ENCODE results near the gene PRSS22.

The PRSS22 gene

GRCh38 chr16:2821487-2822157 lies 36.3 kb downstream of the PRSS22 start:
- CTCF ChIA-PET, result no interaction called here
- TF ChIP-seq PKNOX1 (IDR thresholded peaks at IDR 0.05) (no peak), FOXK2 (IDR thresholded peaks at IDR 0.05) (no peak), HDGF (IDR thresholded peaks at IDR 0.05; ENCODE audit: borderline replicate concordance) (no peak), FOXA1 (IDR thresholded peaks at IDR 0.05) (no peak), LEF1 (IDR thresholded peaks at IDR 0.05; ENCODE audit: borderline replicate concordance) (no peak), TARDBP (IDR thresholded peaks at IDR 0.05) (no peak), ZNF384 (IDR thresholded peaks at IDR 0.05) (no peak), CTBP1 (IDR thresholded peaks at IDR 0.05; ENCODE audit: borderline replicate concordance) (no peak), BHLHE40 (IDR thresholded peaks at IDR 0.05; ENCODE audit: borderline replicate concordance) (no peak)
- no peak for DNase-seq (ENCODE audit: extremely low spot score)
- POLR2A ChIA-PET, result interaction anchor here (0.8 to 2.9 kb wide), 2 partner anchors 43 to 69 kb away, joined by 3 to 11 read pairs; partner anchors contain the start of gene SRRM2

- TF ChIP-seq ELF4 (IDR thresholded peaks at IDR 0.05), result no peak
- TF ChIP-seq FOXA1 (IDR thresholded peaks at IDR 0.05), result no peak
- TF ChIP-seq L3MBTL2 (conservative IDR thresholded peaks at IDR 0.05), result no peak
- no peak for TF ChIP-seq TARDBP (IDR thresholded peaks at IDR 0.05)
- no peak for TF ChIP-seq HDGF (IDR thresholded peaks at IDR 0.05; ENCODE audit: borderline replicate concordance)
- TF ChIP-seq FOXK2 (IDR thresholded peaks at IDR 0.05), result no peak
- no peak for TF ChIP-seq CTBP1 (IDR thresholded peaks at IDR 0.05; ENCODE audit: borderline replicate concordance)
- TF ChIP-seq BHLHE40 (IDR thresholded peaks at IDR 0.05; ENCODE audit: borderline replicate concordance), result no peak
- no peak for TF ChIP-seq LEF1 (IDR thresholded peaks at IDR 0.05; ENCODE audit: borderline replicate concordance)
- TF ChIP-seq NFRKB (IDR thresholded peaks at IDR 0.05), result no peak
- TF ChIP-seq PKNOX1 (IDR thresholded peaks at IDR 0.05), result no peak
- TF ChIP-seq ZNF384 (IDR thresholded peaks at IDR 0.05), result no peak
- TF ChIP-seq ARNT (IDR thresholded peaks at IDR 0.05), result no peak
- no peak for TF ChIP-seq SP1 (IDR thresholded peaks at IDR 0.05)
- no peak for TF ChIP-seq SUZ12 (IDR thresholded peaks at IDR 0.05)
- TF ChIP-seq FOXM1 (IDR thresholded peaks at IDR 0.05; ENCODE audit: borderline replicate concordance), result no peak
- ChIA-PET POLR2A (interaction anchor here (2.9 kb wide), 1 partner anchor 43 kb away, joined by 11 read pairs; no protein-coding TSS in a partner anchor), CTCF (no interaction called here)
- no peak for DNase-seq (ENCODE audit: extremely low spot score)
Measured at GRCh38 chr16:2820836-2821486, 37.0 kb downstream of the PRSS22 start.

- POLR2A ChIA-PET, result no interaction called here
- TF ChIP-seq HDGF (IDR thresholded peaks at IDR 0.05; ENCODE audit: borderline replicate concordance) (no peak), FOXM1 (IDR thresholded peaks at IDR 0.05; ENCODE audit: borderline replicate concordance) (no peak), ELF4 (IDR thresholded peaks at IDR 0.05) (no peak), ARNT (IDR thresholded peaks at IDR 0.05) (no peak), L3MBTL2 (conservative IDR thresholded peaks at IDR 0.05) (no peak), SP1 (IDR thresholded peaks at IDR 0.05) (no peak), LEF1 (IDR thresholded peaks at IDR 0.05; ENCODE audit: borderline replicate concordance) (no peak), BHLHE40 (IDR thresholded peaks at IDR 0.05; ENCODE audit: borderline replicate concordance) (no peak), PKNOX1 (IDR thresholded peaks at IDR 0.05) (no peak), FOXK2 (IDR thresholded peaks at IDR 0.05) (no peak), SUZ12 (IDR thresholded peaks at IDR 0.05) (no peak), TARDBP (IDR thresholded peaks at IDR 0.05) (no peak), NFRKB (IDR thresholded peaks at IDR 0.05) (no peak)
- no peak for DNase-seq (ENCODE audit: extremely low spot score)
- CTCF ChIA-PET, result no interaction called here
Measured at GRCh38 chr16:2819939-2820835, 37.8 kb downstream of the PRSS22 start.

GRCh38 chr16:2819179-2819938 lies 38.6 kb downstream of the PRSS22 start:
- CTCF ChIA-PET, result no interaction called here
- POLR2A ChIA-PET, result interaction anchor here (1.3 kb wide), 1 partner anchor 41 kb away, joined by 3 read pairs; no protein-coding TSS in a partner anchor
- DNase-seq (ENCODE audit: extremely low spot score), result no peak
- TF ChIP-seq ELF4 (IDR thresholded peaks at IDR 0.05) (no peak), HDGF (IDR thresholded peaks at IDR 0.05; ENCODE audit: borderline replicate concordance) (no peak), L3MBTL2 (conservative IDR thresholded peaks at IDR 0.05) (no peak), FOXA1 (IDR thresholded peaks at IDR 0.05) (no peak)

- no peak for DNase-seq (ENCODE audit: extremely low spot score)
- ChIA-PET POLR2A (interaction anchor here (1.3 kb wide), 1 partner anchor 40 kb away, joined by 3 read pairs; no protein-coding TSS in a partner anchor), CTCF (no interaction called here)
- no peak for TF ChIP-seq ELF4 (IDR thresholded peaks at IDR 0.05)
- no peak for TF ChIP-seq FOXA1 (IDR thresholded peaks at IDR 0.05)
- TF ChIP-seq ZNF384 (IDR thresholded peaks at IDR 0.05), result no peak
Measured at GRCh38 chr16:2818272-2818876, 39.6 kb downstream of the PRSS22 start.

All from HEK293T (cell line).